ENCODE measurements around the gene FCAMR. TPM values are rescaled to one million over a fixed set of nuclear protein-coding genes. Genes with fewer than 3 reads are reported as not detected.

Gene FCAMR
- polyA plus RNA-seq, 2 donors: 0.02 to 0.06 TPM

GRCh38 chr1:206940588-206940936, 29.7 kb downstream of the FCAMR start:
- Histone ChIP-seq H3K4me3 (ENCODE audit: low read depth in 1 of 2, low read length in 2 of 2) (no peak overlapping the region), H3K4me1 (ENCODE audit: control insufficient read depth in 2 of 2, insufficient read depth in 2 of 2, low read length in 1 of 2) (peaks cover 0 to 2% of the 10 kb centered on the region in 2 donors), H3K27me3 (ENCODE audit: control insufficient read depth in 1 of 2, insufficient read depth in 2 of 2, low read length in 2 of 2) (no peaks in the 10 kb centered on the region), H3K27ac (ENCODE audit: low read depth in 2 of 2, low read length in 1 of 2) (peak overlapping the region; percentile 63 to 78), H3K9me3 (ENCODE audit: control insufficient read depth in 2 of 2, insufficient read depth in 1 of 2, low read depth in 1 of 2, low read length in 1 of 2) (no peaks in the 10 kb centered on the region), H3K36me3 (ENCODE audit: control insufficient read depth in 2 of 2, insufficient read depth in 2 of 2, low read length in 1 of 2) (no peaks in the 10 kb centered on the region)
- 71 to 90% methylated on average over 3 of the region's 3 CpGs for WGBS, 2 donors

DNA sequence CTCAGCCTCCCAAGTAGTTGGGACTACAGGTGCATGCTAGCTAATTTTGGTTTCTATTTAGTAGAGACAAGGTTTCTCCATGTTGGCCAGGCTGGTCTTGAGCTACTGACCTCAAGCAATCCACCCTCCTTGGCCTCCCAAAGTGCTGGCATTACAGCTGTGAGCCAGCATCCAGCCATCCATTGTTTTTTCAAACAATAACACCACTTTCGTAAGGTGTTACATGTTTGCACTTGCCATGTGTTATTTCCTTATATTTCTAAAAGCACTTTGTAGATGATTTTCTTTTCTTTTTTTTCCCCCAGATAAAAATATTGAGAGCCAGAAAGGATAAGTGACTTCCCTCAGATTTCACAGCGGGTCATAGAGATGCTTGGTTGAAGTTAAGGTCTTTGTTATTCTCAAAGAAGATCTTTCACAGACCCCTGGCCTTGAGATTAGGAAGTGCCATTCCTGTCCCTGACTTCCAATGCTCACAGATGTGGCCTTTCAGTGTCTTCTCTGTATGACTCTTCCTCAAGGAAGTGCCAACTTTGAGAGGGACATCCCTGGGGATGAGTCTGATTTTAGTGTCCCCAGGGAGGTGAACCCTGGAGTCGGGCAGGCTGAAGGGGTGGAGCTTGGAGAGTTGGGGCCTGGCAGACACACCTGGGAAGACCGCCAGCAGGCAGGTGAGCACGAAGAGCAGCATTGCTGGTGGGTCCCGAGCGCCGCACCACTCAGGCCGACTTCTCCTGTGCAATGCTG, 30.2 kb downstream of the FCAMR start:
- no peak overlapping the region for H3K4me3 ChIP-seq (ENCODE audit: low read depth in 1 of 2, low read length in 2 of 2)
- H3K36me3 ChIP-seq (ENCODE audit: control insufficient read depth in 2 of 2, insufficient read depth in 2 of 2, low read length in 1 of 2): no peaks in the 10 kb centered on the region
- peaks cover 0 to 2% of the 10 kb centered on the region in 2 donors for H3K4me1 ChIP-seq (ENCODE audit: control insufficient read depth in 2 of 2, insufficient read depth in 2 of 2, low read length in 1 of 2)
- peak overlapping the region; percentile 63 to 78 for H3K27ac ChIP-seq (ENCODE audit: low read depth in 2 of 2, low read length in 1 of 2)
- H3K9me3 ChIP-seq (ENCODE audit: control insufficient read depth in 2 of 2, insufficient read depth in 1 of 2, low read depth in 1 of 2, low read length in 1 of 2): no peaks in the 10 kb centered on the region
- no peaks in the 10 kb centered on the region for H3K27me3 ChIP-seq (ENCODE audit: control insufficient read depth in 1 of 2, insufficient read depth in 2 of 2, low read length in 2 of 2)
- WGBS, 2 donors: 55 to 67% methylated on average over 9 of the region's 9 CpGs

DNA sequence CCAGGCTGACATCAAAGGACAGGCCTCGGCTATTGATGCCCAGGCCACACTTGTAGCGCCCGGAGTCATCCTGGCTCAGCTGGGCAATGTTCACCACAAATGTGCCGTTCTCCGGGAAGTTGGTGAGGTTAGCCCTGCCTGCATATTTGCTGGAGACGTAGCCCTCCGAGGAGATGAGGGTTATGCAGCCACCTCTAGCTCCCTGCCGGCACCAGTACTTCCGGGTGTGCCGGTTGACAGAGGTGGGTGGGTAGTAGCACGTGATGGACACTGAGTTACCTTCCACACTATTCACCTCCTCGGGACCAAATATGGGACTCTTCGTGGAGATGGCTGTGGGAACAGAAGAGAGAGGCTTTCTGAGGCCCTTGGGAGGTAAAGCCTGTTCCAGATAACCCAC, 31.1 kb downstream of the FCAMR start:
- Histone ChIP-seq H3K27ac (ENCODE audit: low read depth in 2 of 2, low read length in 1 of 2) (no peak overlapping the region), H3K4me3 (ENCODE audit: low read depth in 1 of 2, low read length in 2 of 2) (no peak overlapping the region), H3K4me1 (ENCODE audit: control insufficient read depth in 2 of 2, insufficient read depth in 2 of 2, low read length in 1 of 2) (peaks cover 0 to 2% of the 10 kb centered on the region in 2 donors), H3K9me3 (ENCODE audit: control insufficient read depth in 2 of 2, insufficient read depth in 1 of 2, low read depth in 1 of 2, low read length in 1 of 2) (no peaks in the 10 kb centered on the region), H3K36me3 (ENCODE audit: control insufficient read depth in 2 of 2, insufficient read depth in 2 of 2, low read length in 1 of 2) (no peaks in the 10 kb centered on the region), H3K27me3 (ENCODE audit: control insufficient read depth in 1 of 2, insufficient read depth in 2 of 2, low read length in 2 of 2) (no peaks in the 10 kb centered on the region)
- WGBS, 2 donors: 85 to 92% methylated on average over 13 of the region's 13 CpGs

GRCh38 chr1:206937425-206937824, 32.8 kb downstream of the FCAMR start:
- H3K9me3 ChIP-seq (ENCODE audit: control insufficient read depth in 2 of 2, insufficient read depth in 1 of 2, low read depth in 1 of 2, low read length in 1 of 2): no peaks in the 10 kb centered on the region
- no peak overlapping the region for H3K27ac ChIP-seq (ENCODE audit: low read depth in 2 of 2, low read length in 1 of 2)
- H3K36me3 ChIP-seq (ENCODE audit: control insufficient read depth in 2 of 2, insufficient read depth in 2 of 2, low read length in 1 of 2): no peaks in the 10 kb centered on the region
- H3K4me1 ChIP-seq (ENCODE audit: control insufficient read depth in 2 of 2, insufficient read depth in 2 of 2, low read length in 1 of 2): peaks cover 0 to 2% of the 10 kb centered on the region in 2 donors
- whole genome bisulfite sequencing, 2 donors: 86 to 90% methylated on average over 6 of the region's 6 CpGs
- H3K27me3 ChIP-seq (ENCODE audit: control insufficient read depth in 1 of 2, insufficient read depth in 2 of 2, low read length in 2 of 2): no peaks in the 10 kb centered on the region
- no peak overlapping the region for H3K4me3 ChIP-seq (ENCODE audit: low read depth in 1 of 2, low read length in 2 of 2)

DNA sequence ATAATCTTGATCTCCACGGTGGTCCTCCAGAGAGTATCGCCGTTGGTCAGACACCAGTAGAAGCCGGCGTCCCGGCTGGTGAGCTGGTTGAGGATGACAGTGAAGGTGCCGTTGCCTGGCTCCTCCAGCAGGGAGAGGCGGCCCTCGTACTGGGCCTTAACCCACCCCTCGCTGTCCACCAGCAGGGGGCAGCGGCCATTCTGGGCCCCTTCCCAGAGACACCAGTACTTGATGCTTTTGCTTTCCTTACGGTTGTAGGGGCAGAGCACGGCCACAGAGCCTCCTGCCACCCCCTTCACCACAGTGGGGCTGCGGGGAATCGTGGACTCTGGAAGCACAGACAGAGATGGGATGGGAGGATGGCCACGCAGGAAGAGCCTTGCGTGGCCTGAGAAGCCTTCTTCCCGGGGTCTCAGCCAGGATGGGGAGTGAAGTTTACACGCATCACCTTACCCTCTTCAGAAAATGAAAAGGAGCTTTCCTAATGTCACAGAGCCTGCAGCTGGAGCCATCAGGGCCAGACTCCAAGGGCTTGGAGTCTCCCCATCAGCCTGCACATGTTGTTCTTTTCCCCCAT, 34.7 kb downstream of the FCAMR start:
- no peaks in the 10 kb centered on the region for H3K4me1 ChIP-seq (ENCODE audit: control insufficient read depth in 2 of 2, insufficient read depth in 2 of 2, low read length in 1 of 2)
- no peaks in the 10 kb centered on the region for H3K27me3 ChIP-seq (ENCODE audit: control insufficient read depth in 1 of 2, insufficient read depth in 2 of 2, low read length in 2 of 2)
- no peaks in the 10 kb centered on the region for H3K36me3 ChIP-seq (ENCODE audit: control insufficient read depth in 2 of 2, insufficient read depth in 2 of 2, low read length in 1 of 2)
- no peak overlapping the region for H3K4me3 ChIP-seq (ENCODE audit: low read depth in 1 of 2, low read length in 2 of 2)
- WGBS, 2 donors: 66 to 74% methylated on average over 13 to 19 of the region's 19 CpGs
- H3K27ac ChIP-seq (ENCODE audit: low read depth in 2 of 2, low read length in 1 of 2): no peak overlapping the region
- H3K9me3 ChIP-seq (ENCODE audit: control insufficient read depth in 2 of 2, insufficient read depth in 1 of 2, low read depth in 1 of 2, low read length in 1 of 2): no peaks in the 10 kb centered on the region

GRCh38 chr1:206933333-206933945, 36.8 kb downstream of the FCAMR start:
- no peaks in the 10 kb centered on the region for H3K9me3 ChIP-seq (ENCODE audit: control insufficient read depth in 2 of 2, insufficient read depth in 1 of 2, low read depth in 1 of 2, low read length in 1 of 2)
- H3K36me3 ChIP-seq (ENCODE audit: control insufficient read depth in 2 of 2, insufficient read depth in 2 of 2, low read length in 1 of 2): no peaks in the 10 kb centered on the region
- H3K27ac ChIP-seq (ENCODE audit: low read depth in 2 of 2, low read length in 1 of 2): no peak overlapping the region
- 64 to 75% methylated on average over 8 of the region's 8 CpGs for WGBS, 2 donors
- no peaks in the 10 kb centered on the region for H3K27me3 ChIP-seq (ENCODE audit: control insufficient read depth in 1 of 2, insufficient read depth in 2 of 2, low read length in 2 of 2)
- no peaks in the 10 kb centered on the region for H3K4me1 ChIP-seq (ENCODE audit: control insufficient read depth in 2 of 2, insufficient read depth in 2 of 2, low read length in 1 of 2)
- no peak overlapping the region for H3K4me3 ChIP-seq (ENCODE audit: low read depth in 1 of 2, low read length in 2 of 2)

GRCh38 chr1:206932177-206932576, 38.1 kb downstream of the FCAMR start:
- H3K27ac ChIP-seq (ENCODE audit: low read depth in 2 of 2, low read length in 1 of 2): no peak overlapping the region
- H3K9me3 ChIP-seq (ENCODE audit: control insufficient read depth in 2 of 2, insufficient read depth in 1 of 2, low read depth in 1 of 2, low read length in 1 of 2): no peaks in the 10 kb centered on the region
- no peaks in the 10 kb centered on the region for H3K4me1 ChIP-seq (ENCODE audit: control insufficient read depth in 2 of 2, insufficient read depth in 2 of 2, low read length in 1 of 2)
- 71% methylated on average over 7 to 8 of the region's 8 CpGs for WGBS, 2 donors
- H3K36me3 ChIP-seq (ENCODE audit: control insufficient read depth in 2 of 2, insufficient read depth in 2 of 2, low read length in 1 of 2): no peaks in the 10 kb centered on the region
- no peak overlapping the region for H3K4me3 ChIP-seq (ENCODE audit: low read depth in 1 of 2, low read length in 2 of 2)
- no peaks in the 10 kb centered on the region for H3K27me3 ChIP-seq (ENCODE audit: control insufficient read depth in 1 of 2, insufficient read depth in 2 of 2, low read length in 2 of 2)

- Histone ChIP-seq H3K4me1 (ENCODE audit: control insufficient read depth in 2 of 2, insufficient read depth in 2 of 2, low read length in 1 of 2) (no peaks in the 10 kb centered on the region), H3K27ac (ENCODE audit: low read depth in 2 of 2, low read length in 1 of 2) (no peak overlapping the region), H3K36me3 (ENCODE audit: control insufficient read depth in 2 of 2, insufficient read depth in 2 of 2, low read length in 1 of 2) (no peaks in the 10 kb centered on the region), H3K9me3 (ENCODE audit: control insufficient read depth in 2 of 2, insufficient read depth in 1 of 2, low read depth in 1 of 2, low read length in 1 of 2) (no peaks in the 10 kb centered on the region), H3K4me3 (ENCODE audit: low read depth in 1 of 2, low read length in 2 of 2) (no peak overlapping the region), H3K27me3 (ENCODE audit: control insufficient read depth in 1 of 2, insufficient read depth in 2 of 2, low read length in 2 of 2) (no peaks in the 10 kb centered on the region)
- 78 to 90% methylated on average over 6 of the region's 6 CpGs for WGBS, 2 donors
Observed at GRCh38 chr1:206931709-206932108, 38.6 kb downstream of the FCAMR start.

GRCh38 chr1:206930210-206930798, 40.0 kb downstream of the FCAMR start:
- WGBS, 2 donors: 65% methylated on average over 17 of the region's 17 CpGs
- no peak overlapping the region for H3K27ac ChIP-seq (ENCODE audit: low read depth in 2 of 2, low read length in 1 of 2)
- no peak overlapping the region for H3K4me3 ChIP-seq (ENCODE audit: low read depth in 1 of 2, low read length in 2 of 2)
- no peaks in the 10 kb centered on the region for H3K36me3 ChIP-seq (ENCODE audit: control insufficient read depth in 2 of 2, insufficient read depth in 2 of 2, low read length in 1 of 2)
- H3K27me3 ChIP-seq (ENCODE audit: control insufficient read depth in 1 of 2, insufficient read depth in 2 of 2, low read length in 2 of 2): no peaks in the 10 kb centered on the region
- H3K4me1 ChIP-seq (ENCODE audit: control insufficient read depth in 2 of 2, insufficient read depth in 2 of 2, low read length in 1 of 2): no peaks in the 10 kb centered on the region
- H3K9me3 ChIP-seq (ENCODE audit: control insufficient read depth in 2 of 2, insufficient read depth in 1 of 2, low read depth in 1 of 2, low read length in 1 of 2): no peaks in the 10 kb centered on the region
